ENCODE data around the gene IER5.

Gene IER5

GRCh38 chr1:181075766-181076350 lies 12.6 kb upstream of the IER5 start:
- H3K4me3 ChIP-seq (ENCODE audit: low read length), result no peak overlapping the region
- no peak for DNase-seq (ENCODE audit: low read depth, low spot score)

- DNase-seq (ENCODE audit: low read depth, low spot score), result no peak
- H3K4me3 ChIP-seq (ENCODE audit: low read length), result no peak overlapping the region
Measured at GRCh38 chr1:181076852-181077251, 11.6 kb upstream of the IER5 start.

GRCh38 chr1:181077576-181078242 lies 10.8 kb upstream of the IER5 start:
- DNase-seq (ENCODE audit: low read depth, low spot score), result no peak
- H3K4me3 ChIP-seq (ENCODE audit: low read length), result no peak overlapping the region

GRCh38 chr1:181079382-181079781 lies 9.1 kb upstream of the IER5 start:
- no peak for DNase-seq (ENCODE audit: low read depth, low spot score)
- no peak overlapping the region for H3K4me3 ChIP-seq (ENCODE audit: low read length)

- H3K4me3 ChIP-seq (ENCODE audit: low read length), result no peak overlapping the region
- DNase-seq (ENCODE audit: low read depth, low spot score), result no peak
Measured at GRCh38 chr1:181079920-181080319, 8.6 kb upstream of the IER5 start.

GRCh38 chr1:181080556-181080955 lies 7.9 kb upstream of the IER5 start:
- no peak overlapping the region for H3K4me3 ChIP-seq (ENCODE audit: low read length)
- DNase-seq (ENCODE audit: low read depth, low spot score), result peak; percentile 31

- DNase-seq (ENCODE audit: low read depth, low spot score), result no peak
- no peak overlapping the region for H3K4me3 ChIP-seq (ENCODE audit: low read length)
Measured at GRCh38 chr1:181081395-181081794, 7.1 kb upstream of the IER5 start.

- no peak overlapping the region for H3K4me3 ChIP-seq (ENCODE audit: low read length)
- peak; percentile 60 for DNase-seq (ENCODE audit: low read depth, low spot score)
Measured at GRCh38 chr1:181083842-181084605, 4.5 kb upstream of the IER5 start.

GRCh38 chr1:181084606-181084969 lies 3.9 kb upstream of the IER5 start:
- no peak overlapping the region for H3K4me3 ChIP-seq (ENCODE audit: low read length)
- DNase-seq (ENCODE audit: low read depth, low spot score), result no peak

GRCh38 chr1:181086091-181086490 lies 2.4 kb upstream of the IER5 start:
- no peak overlapping the region for H3K4me3 ChIP-seq (ENCODE audit: low read length)
- no peak for DNase-seq (ENCODE audit: low read depth, low spot score)

GRCh38 chr1:181086926-181087325 lies 1.6 kb upstream of the IER5 start:
- H3K4me3 ChIP-seq (ENCODE audit: low read length), result no peak overlapping the region
- DNase-seq (ENCODE audit: low read depth, low spot score), result no peak

- DNase-seq (ENCODE audit: low read depth, low spot score), result no peak
Measured at GRCh38 chr1:181087400-181087901, 1.0 kb upstream of the IER5 start.

GRCh38 chr1:181089017-181089675 lies 646 bp downstream of the IER5 start:
- H3K4me3 ChIP-seq (ENCODE audit: low read length), result peak overlapping the region; percentile 72
- no peak for DNase-seq (ENCODE audit: low read depth, low spot score)

More at GRCh38 chr1:181087400-181087901, 1.0 kb upstream of the IER5 start:
- H3K4me3 ChIP-seq (ENCODE audit: low read length), result no peak overlapping the region

- DNase-seq (ENCODE audit: low read depth, low spot score), result peak; percentile 36
- peak overlapping the region; percentile 72 for H3K4me3 ChIP-seq (ENCODE audit: low read length)
Measured at GRCh38 chr1:181089676-181090544, 1.4 kb downstream of the IER5 start.

GRCh38 chr1:181090641-181091126 lies 2.2 kb downstream of the IER5 start:
- DNase-seq (ENCODE audit: low read depth, low spot score), result no peak
- no peak overlapping the region for H3K4me3 ChIP-seq (ENCODE audit: low read length)

- no peak overlapping the region for H3K4me3 ChIP-seq (ENCODE audit: low read length)
- no peak for DNase-seq (ENCODE audit: low read depth, low spot score)
Measured at GRCh38 chr1:181091309-181092040, 3.0 kb downstream of the IER5 start.

- no peak overlapping the region for H3K4me3 ChIP-seq (ENCODE audit: low read length)
- no peak for DNase-seq (ENCODE audit: low read depth, low spot score)
Measured at GRCh38 chr1:181092056-181092455, 3.6 kb downstream of the IER5 start.

- DNase-seq (ENCODE audit: low read depth, low spot score), result no peak
- no peak overlapping the region for H3K4me3 ChIP-seq (ENCODE audit: low read length)
Measured at GRCh38 chr1:181092883-181093458, 4.5 kb downstream of the IER5 start.

All from Jurkat, Clone E6-1 (cell line).